HL-60 (cell line): ENCODE measurements around the gene BRME1.

Source experiments
- DNase-seq, 2 experiments: peaks; one replicate each; pipeline ENCODE4 v3.0.0-alpha.2; 2010 to 2020; ENCODE audit warnings: low read depth in 1 of 2, low spot score in 1 of 2
- H3K27ac ChIP-seq: fragments of 250-450 bp; sonication (Bioruptor Pico); replicated peaks from 2 replicates; pipeline ENCODE4 v1.5.1; 2020; ENCODE audit warnings: mild to moderate bottlenecking, moderate library complexity
- H3K27me3 ChIP-seq: fragments of 250-450 bp; sonication (Bioruptor Pico); 2 replicates; pipeline ENCODE4 v1.5.1; 2021; ENCODE audit warnings: mild to moderate bottlenecking, moderate library complexity; ENCODE audit not compliant: insufficient read depth, poor library complexity, severe bottlenecking
- H3K4me3 ChIP-seq: replicated peaks from 2 replicates; pipeline ENCODE4 v1.5.1; 2011; ENCODE audit warnings: mild to moderate bottlenecking, control low read depth, low read length; ENCODE audit not compliant: insufficient read depth
- CTCF ChIP-seq: IDR thresholded peaks from one replicate; pipeline ENCODE4 v1.5.1; 2011; ENCODE audit warnings: low read length, control low read depth, inconsistent platforms; ENCODE audit not compliant: insufficient read depth
- GABPA ChIP-seq: IDR thresholded peaks from 2 replicates; pipeline ENCODE4 v1.6.1; 2012; ENCODE audit warnings: low read depth
- POLR2AphosphoS5 ChIP-seq: IDR thresholded peaks from 2 replicates; pipeline ENCODE4 v1.6.1; 2012; ENCODE audit warnings: low read depth
- SPI1 ChIP-seq: IDR thresholded peaks from 2 replicates; pipeline ENCODE4 v1.6.1; 2012; ENCODE audit warnings: low read depth, mild to moderate bottlenecking, borderline replicate concordance
- TF ChIP-seq, protein P1 (sequence below): IDR thresholded peaks from 2 replicates; pipeline ENCODE4 v1.6.1; 2012; ENCODE audit warnings: low read depth; ENCODE audit not compliant: insufficient replicate concordance

The BRME1 gene

GRCh38 chr19:13861714-13862531, 44.0 kb downstream of the BRME1 start:
- peak; percentile 51 for TF ChIP-seq CTCF
- TF ChIP-seq GABPA: no peak
- no peak for TF ChIP-seq SPI1
- TF ChIP-seq, protein P1, sequence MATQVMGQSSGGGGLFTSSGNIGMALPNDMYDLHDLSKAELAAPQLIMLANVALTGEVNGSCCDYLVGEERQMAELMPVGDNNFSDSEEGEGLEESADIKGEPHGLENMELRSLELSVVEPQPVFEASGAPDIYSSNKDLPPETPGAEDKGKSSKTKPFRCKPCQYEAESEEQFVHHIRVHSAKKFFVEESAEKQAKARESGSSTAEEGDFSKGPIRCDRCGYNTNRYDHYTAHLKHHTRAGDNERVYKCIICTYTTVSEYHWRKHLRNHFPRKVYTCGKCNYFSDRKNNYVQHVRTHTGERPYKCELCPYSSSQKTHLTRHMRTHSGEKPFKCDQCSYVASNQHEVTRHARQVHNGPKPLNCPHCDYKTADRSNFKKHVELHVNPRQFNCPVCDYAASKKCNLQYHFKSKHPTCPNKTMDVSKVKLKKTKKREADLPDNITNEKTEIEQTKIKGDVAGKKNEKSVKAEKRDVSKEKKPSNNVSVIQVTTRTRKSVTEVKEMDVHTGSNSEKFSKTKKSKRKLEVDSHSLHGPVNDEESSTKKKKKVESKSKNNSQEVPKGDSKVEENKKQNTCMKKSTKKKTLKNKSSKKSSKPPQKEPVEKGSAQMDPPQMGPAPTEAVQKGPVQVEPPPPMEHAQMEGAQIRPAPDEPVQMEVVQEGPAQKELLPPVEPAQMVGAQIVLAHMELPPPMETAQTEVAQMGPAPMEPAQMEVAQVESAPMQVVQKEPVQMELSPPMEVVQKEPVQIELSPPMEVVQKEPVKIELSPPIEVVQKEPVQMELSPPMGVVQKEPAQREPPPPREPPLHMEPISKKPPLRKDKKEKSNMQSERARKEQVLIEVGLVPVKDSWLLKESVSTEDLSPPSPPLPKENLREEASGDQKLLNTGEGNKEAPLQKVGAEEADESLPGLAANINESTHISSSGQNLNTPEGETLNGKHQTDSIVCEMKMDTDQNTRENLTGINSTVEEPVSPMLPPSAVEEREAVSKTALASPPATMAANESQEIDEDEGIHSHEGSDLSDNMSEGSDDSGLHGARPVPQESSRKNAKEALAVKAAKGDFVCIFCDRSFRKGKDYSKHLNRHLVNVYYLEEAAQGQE: no peak
- DNase-seq: peak; percentile 76 to 87
- H3K4me3 ChIP-seq: peak overlapping the region; percentile 48
- peaks cover 16% of the 10 kb centered on the region for H3K27me3 ChIP-seq
- H3K27ac ChIP-seq: peak overlapping the region; percentile 63

DNA sequence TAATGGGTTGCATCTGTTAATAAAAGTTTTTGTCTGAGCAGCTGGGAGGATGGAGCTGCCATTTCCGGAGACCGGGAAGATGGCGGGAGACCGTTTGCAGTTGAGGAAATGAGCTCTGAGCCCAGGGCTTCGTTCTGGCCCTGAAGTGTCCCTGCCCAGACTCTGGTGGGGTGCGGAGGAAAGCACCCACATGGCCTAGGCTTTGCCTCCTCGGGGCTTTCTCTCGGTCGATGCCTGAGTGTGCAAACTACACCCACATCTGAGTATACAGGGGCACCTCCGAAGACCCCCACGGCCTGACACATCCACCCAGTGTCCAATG, 44.6 kb downstream of the BRME1 start:
- Histone ChIP-seq H3K27me3 (peaks cover 15% of the 10 kb centered on the region), H3K27ac (peak overlapping the region; percentile 63), H3K4me3 (no peak overlapping the region)
- TF ChIP-seq POLR2AphosphoS5 (no peak), SPI1 (no peak), CTCF (no peak), GABPA (no peak)
- TF ChIP-seq, protein P1: no peak
- no peak for DNase-seq

DNA sequence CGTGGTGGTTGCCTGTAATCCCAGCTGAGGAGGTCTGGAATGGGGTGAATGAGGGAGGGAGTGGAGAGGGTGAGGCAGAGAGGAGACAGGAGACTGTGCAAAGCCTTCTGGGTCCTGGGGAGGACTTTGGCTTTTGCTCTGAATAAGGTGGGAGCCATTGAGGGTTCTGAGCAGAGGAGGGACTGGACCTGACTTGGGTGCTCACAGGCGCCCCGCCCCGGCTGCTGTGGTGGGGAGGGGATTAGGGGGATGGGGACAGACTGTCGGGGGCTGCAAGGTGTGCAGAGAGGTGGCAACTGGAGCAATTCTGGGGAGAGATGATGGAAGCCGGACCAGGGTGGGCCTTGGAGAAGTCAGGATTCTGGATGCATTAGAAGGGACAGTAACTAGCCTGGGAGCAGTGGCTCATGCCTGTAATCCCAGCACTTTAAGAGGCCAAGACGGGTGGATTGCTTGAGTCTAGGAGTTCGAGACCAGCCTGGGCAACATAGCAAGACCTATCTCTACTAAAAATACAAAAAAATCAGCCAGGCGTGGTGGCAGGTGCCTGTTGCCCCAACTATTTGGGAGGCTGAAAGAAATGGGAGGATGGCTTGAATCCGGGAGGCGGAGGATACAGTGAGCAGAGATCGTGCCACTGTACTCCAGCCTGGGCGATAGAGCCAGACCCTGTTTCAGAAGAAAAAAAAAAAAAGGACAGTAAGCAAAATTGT, 45.1 kb downstream of the BRME1 start:
- no peak overlapping the region for H3K27ac ChIP-seq
- TF ChIP-seq SPI1: no peak
- no peak for TF ChIP-seq CTCF
- DNase-seq: no peak
- H3K4me3 ChIP-seq: no peak overlapping the region
- peaks cover 10% of the 10 kb centered on the region for H3K27me3 ChIP-seq
